ENCODE results near the gene CHMP3. TPM values are rescaled to one million over a fixed set of nuclear protein-coding genes. Genes with fewer than 3 reads are reported as not detected.

CHMP3 gene
- total and polyA plus RNA-seq, 2 of the 13 experiments (the other 11 are each of a cell fraction or from before 2014, with no cell fraction given): 64.1 to 114 TPM

- intact Hi-C loops (cut with micrococcal nuclease; ENCODE audit: unreplicated experiment): loop anchor here (5.0 kb wide), 1 partner anchor 60 kb away; the partner anchor contains the start of gene RNF103
- BruUV-seq (replicated peaks): no TSS peak
- in situ Hi-C loops (cut with HindIII; ENCODE audit: extremely low pct_ligation_motif_present, low pct_unique_long_range_greater_than_20kb): no loop called here
- Histone ChIP-seq H3K9ac (ENCODE audit: insufficient read depth, low read depth, low read length) (peak overlapping the region; percentile 99), H4K20me1 (ENCODE audit: insufficient read depth, low read length) (no peaks in the 10 kb centered on the region), H3K27ac (ENCODE audit: extremely low read length, insufficient read depth, low read length) (peak overlapping the region; percentile 97), H3K4me2 (ENCODE audit: low read depth, low read length) (peak overlapping the region; percentile 94), H3K27me3 (ENCODE audit: control insufficient read depth in 1 of 2, insufficient read depth in 2 of 2, low read length in 2 of 2) (no peaks in the 10 kb centered on the region; a peak in 1 of 5 replicates), H3K79me2 (ENCODE audit: insufficient read depth, low read length) (peaks cover 40% of the 10 kb centered on the region), H3K4me1 (ENCODE audit: insufficient read depth, low read length) (peaks cover 40% of the 10 kb centered on the region), H3K36me3 (replicated peaks in 1 of 2; ENCODE audit: control insufficient read depth in 1 of 2, insufficient read depth in 2 of 2, low read length in 2 of 2) (no peaks in the 10 kb centered on the region), H3K9me3 (ENCODE audit: low read length) (peaks cover 16% of the 10 kb centered on the region), H3K4me3 (replicated peaks in 1 of 3; ENCODE audit: insufficient read depth in 1 of 3, low read depth in 2 of 3, low read length in 3 of 3) (peak overlapping the region; percentile 75 to 91 (median 88)), H2AFZ (ENCODE audit: low read length) (peak overlapping the region; percentile 58)
- ChIA-PET POLR2A (interaction anchor here (0.7 to 3.2 kb wide), 4 partner anchors 10 to 121 kb away, joined by 3 to 14 read pairs (median 4); partner anchors contain the start of gene KDM3A), CTCF (ENCODE audit: low intra/inter-chr PET ratio, low total read pairs) (no interaction called here)
- DNase-seq (ENCODE audit: low spot score): no peak
- no peak for FAIRE-seq
- WGBS (ENCODE audit: low lambda C conversion rate): under 1% methylated on average over 12 of the region's 16 CpGs
- no peak; the same call in 1 of the 3 replicates for ATAC-seq
- TF ChIP-seq ZNF460 (CRISPR knock-in tag; IDR thresholded peaks at IDR 0.05; ENCODE audit: borderline replicate concordance): no peak
- no peak for TF ChIP-seq ZSCAN20 (CRISPR knock-in tag; IDR thresholded peaks at IDR 0.05; ENCODE audit: borderline replicate concordance)
- peak; percentile 2; the same call in 1 of the 2 replicates for TF ChIP-seq ZNF776 (CRISPR knock-in tag; IDR thresholded peaks at IDR 0.05)
- TF ChIP-seq ZBED4 (CRISPR knock-in tag; IDR thresholded peaks at IDR 0.05; ENCODE audit: borderline replicate concordance): peak; percentile 92; the same call in 1 of the 2 replicates
- TF ChIP-seq TRIM24 (CRISPR knock-in tag; IDR thresholded peaks at IDR 0.05): no peak
- TF ChIP-seq ZNF768 (CRISPR knock-in tag; IDR thresholded peaks at IDR 0.05): no peak
- TF ChIP-seq ZNF326 (CRISPR knock-in tag; IDR thresholded peaks at IDR 0.05; ENCODE audit: borderline replicate concordance): no peak
- TF ChIP-seq ZNF777 (CRISPR knock-in tag; IDR thresholded peaks at IDR 0.05): 0 out of 2 replicates have a peak, but pooled peaks have one; percentile 33
- TF ChIP-seq LCORL (IDR thresholded peaks at IDR 0.05): no peak
- 0 out of 2 replicates have a peak, but pooled peaks have one; percentile 35 for TF ChIP-seq LCORL (CRISPR knock-in tag; IDR thresholded peaks at IDR 0.05)
- 0 out of 2 replicates have a peak, but pooled peaks have one; percentile 3 for TF ChIP-seq ZNF44 (CRISPR knock-in tag; IDR thresholded peaks at IDR 0.05)
- TF ChIP-seq THAP9 (CRISPR knock-in tag; IDR thresholded peaks at IDR 0.05; ENCODE audit: borderline replicate concordance): peak; percentile 97
- TF ChIP-seq HNF4G (IDR thresholded peaks at IDR 0.05; ENCODE audit: borderline replicate concordance, low read depth, low read length): no peak
- 0 out of 2 replicates have a peak, but pooled peaks have one; percentile 35 for TF ChIP-seq HNF4G (CRISPR knock-in tag; IDR thresholded peaks at IDR 0.05; ENCODE audit: borderline replicate concordance, low read depth)
- peak; percentile 40; the same call in 1 of the 2 replicates for TF ChIP-seq ZBTB42 (CRISPR knock-in tag; IDR thresholded peaks at IDR 0.05)
- peak; percentile 45; the same call in 1 of the 2 replicates for TF ChIP-seq ATF7-NPFF (CRISPR knock-in tag; IDR thresholded peaks at IDR 0.05; ENCODE audit: low read depth)
- no peak for TF ChIP-seq ZNF274 (CRISPR knock-in tag; IDR thresholded peaks at IDR 0.05)
- TF ChIP-seq ONECUT2 (CRISPR knock-in tag; IDR thresholded peaks at IDR 0.05): no peak
- no peak for TF ChIP-seq FIP1L1 (IDR thresholded peaks at IDR 0.05; ENCODE audit: borderline replicate concordance, insufficient read depth, low read depth, low read length)
These were observed 740 bp downstream of the CHMP3 start for GRCh38 chr2:86562485-86562921.

All from HepG2 (cell line).